Measurements from ENCODE around the gene LRRC74A. TPM values are rescaled to one million over a fixed set of nuclear protein-coding genes. Genes with fewer than 3 reads are reported as not detected.

Gene LRRC74A
- total and polyA plus RNA-seq, 8 donors, result 0.07 TPM; not detected in 7

DNA sequence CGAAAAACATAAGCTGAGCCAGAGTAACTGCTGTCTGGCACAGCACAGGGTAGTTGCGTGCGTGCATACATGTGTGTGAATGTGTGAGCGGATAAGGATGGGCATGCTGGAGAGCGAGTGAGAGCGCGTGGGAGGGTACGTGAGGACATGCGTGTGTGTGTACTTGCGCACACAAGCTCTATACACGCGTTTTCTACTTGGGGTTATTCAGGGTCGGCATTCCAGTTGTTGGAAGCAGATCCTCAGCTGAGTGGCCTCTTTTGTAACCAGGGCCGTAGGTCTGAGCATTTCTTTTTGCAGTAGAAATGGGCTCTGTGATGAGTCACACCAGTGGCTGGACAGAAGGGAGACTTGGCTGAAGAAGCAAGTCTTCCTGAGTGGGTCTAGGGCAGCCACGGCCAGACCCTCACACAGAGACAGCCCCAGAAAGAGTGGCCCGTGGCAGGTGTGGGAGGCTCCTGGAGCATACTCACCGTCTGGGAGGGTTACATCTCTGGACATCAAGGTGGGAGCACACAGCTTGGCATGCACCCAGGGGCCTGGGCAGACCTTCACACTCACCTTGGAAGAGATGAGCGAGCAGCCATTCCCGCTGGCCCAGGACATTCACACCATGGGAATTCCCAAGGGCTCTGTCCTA is 78.0 kb downstream of the LRRC74A start:
- H3K9me3 ChIP-seq, result no peaks in the 10 kb centered on the region
- no peaks in the 10 kb centered on the region for H3K4me1 ChIP-seq
- intact Hi-C loops (cut with DNase I), result no loop called here
- FAIRE-seq (no peak), ATAC-seq (peak in 3 of 4 donors; percentile 36 to 57 (median 54)), DNase-seq (no peak)
- TF ChIP-seq, protein P1, sequence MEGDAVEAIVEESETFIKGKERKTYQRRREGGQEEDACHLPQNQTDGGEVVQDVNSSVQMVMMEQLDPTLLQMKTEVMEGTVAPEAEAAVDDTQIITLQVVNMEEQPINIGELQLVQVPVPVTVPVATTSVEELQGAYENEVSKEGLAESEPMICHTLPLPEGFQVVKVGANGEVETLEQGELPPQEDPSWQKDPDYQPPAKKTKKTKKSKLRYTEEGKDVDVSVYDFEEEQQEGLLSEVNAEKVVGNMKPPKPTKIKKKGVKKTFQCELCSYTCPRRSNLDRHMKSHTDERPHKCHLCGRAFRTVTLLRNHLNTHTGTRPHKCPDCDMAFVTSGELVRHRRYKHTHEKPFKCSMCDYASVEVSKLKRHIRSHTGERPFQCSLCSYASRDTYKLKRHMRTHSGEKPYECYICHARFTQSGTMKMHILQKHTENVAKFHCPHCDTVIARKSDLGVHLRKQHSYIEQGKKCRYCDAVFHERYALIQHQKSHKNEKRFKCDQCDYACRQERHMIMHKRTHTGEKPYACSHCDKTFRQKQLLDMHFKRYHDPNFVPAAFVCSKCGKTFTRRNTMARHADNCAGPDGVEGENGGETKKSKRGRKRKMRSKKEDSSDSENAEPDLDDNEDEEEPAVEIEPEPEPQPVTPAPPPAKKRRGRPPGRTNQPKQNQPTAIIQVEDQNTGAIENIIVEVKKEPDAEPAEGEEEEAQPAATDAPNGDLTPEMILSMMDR (IDR thresholded peaks at IDR 0.05), result no peak
- no peaks in the 10 kb centered on the region for H3K36me3 ChIP-seq
- 80 to 84% methylated on average over 19 of the region's 19 CpGs for WGBS, 2 donors
- no peaks in the 10 kb centered on the region for H3K27me3 ChIP-seq
- H3K4me3 ChIP-seq, result no peak overlapping the region
- no peak overlapping the region for H3K27ac ChIP-seq

DNA sequence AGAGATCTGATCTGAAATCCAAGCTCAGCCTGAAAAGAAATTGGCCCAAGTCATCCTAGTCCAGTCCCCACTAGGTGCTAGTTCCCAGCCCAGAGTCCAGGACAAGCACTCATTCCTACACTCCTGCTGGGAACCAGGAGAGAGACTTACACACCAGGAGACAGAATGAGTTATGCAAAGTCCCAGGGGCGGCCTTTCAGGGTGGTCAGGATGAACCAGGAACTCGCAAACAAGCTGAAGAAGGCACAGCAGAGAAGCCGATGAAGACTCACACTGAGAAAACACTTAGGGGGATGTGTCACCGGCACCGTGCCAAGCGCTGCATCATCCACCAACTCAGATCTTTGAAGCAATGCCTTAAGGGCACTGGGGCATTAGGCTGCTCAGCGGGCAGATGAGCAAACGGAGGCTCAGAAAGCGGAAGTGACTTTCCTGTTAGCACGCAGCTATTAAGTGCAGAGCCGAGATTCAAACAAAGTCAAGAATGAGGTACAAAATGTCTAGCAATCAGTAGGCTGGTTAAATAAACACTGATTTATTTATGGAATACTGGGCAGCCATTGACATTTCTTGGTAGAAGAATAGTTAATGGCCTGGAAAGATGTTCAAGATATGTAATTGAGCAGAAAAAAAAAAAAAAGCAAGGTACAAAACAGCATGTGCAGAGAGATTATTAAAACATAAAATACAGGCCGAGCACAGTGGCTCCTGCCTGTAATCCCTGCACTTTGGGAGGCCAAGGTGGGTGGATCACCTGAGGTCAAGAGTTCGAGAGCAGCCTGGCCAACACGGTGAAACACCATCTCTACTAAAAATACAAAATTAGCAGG is 78.7 kb downstream of the LRRC74A start:
- FAIRE-seq, result no peak
- Histone ChIP-seq H3K27ac (no peak overlapping the region), H3K27me3 (no peaks in the 10 kb centered on the region), H3K4me3 (no peak overlapping the region), H3K4me1 (no peaks in the 10 kb centered on the region), H3K36me3 (no peaks in the 10 kb centered on the region), H3K9me3 (no peaks in the 10 kb centered on the region)
- intact Hi-C loops (cut with DNase I), result no loop called here
- DNase-seq, result peak in 1 of 6 donors; percentile 24
- ATAC-seq, result peak in 3 of 4 donors; percentile 70 to 82 (median 80)
- TF ChIP-seq, protein P1 (IDR thresholded peaks at IDR 0.05), result no peak
- WGBS, 2 donors, result 68 to 74% methylated on average over 14 of the region's 14 CpGs

GRCh38 chr14:76908834-76909233 is 82.6 kb downstream of the LRRC74A start:
- Histone ChIP-seq H3K4me3 (no peak overlapping the region), H3K27ac (no peak overlapping the region), H3K27me3 (no peaks in the 10 kb centered on the region), H3K4me1 (peaks cover 5 to 6% (median 5%) of the 10 kb centered on the region in 3 donors), H3K9me3 (no peaks in the 10 kb centered on the region), H3K36me3 (no peaks in the 10 kb centered on the region)
- TF ChIP-seq, protein P1 (IDR thresholded peaks at IDR 0.05), result no peak
- ATAC-seq (peak in 2 of 4 donors; percentile 17 to 34), DNase-seq (peak in 1 of 6 donors; percentile 47), FAIRE-seq (no peak)
- intact Hi-C loops (cut with DNase I), result no loop called here
- WGBS, 2 donors, result 82 to 90% methylated on average over 3 of the region's 3 CpGs

DNA sequence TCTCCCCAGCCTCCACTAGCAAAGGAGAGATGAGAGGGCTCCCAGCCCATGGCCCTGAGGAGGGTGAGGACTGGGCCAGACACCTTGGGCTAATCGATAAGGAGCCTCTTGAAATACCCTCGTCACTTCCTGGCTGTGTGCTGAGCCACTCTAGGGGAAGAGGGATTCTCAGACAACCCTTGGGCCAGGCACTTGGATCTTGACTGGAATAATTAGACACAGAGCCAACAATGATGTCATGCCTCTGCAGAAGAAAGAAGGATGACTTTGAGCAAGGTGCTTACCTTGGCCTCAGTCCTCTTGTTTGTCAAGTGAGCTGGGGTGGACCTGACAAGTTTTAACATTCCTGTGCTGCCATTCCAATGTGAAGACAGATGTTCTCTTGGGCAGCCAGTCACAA is 83.1 kb downstream of the LRRC74A start:
- peaks cover 5 to 6% (median 5%) of the 10 kb centered on the region in 3 donors for H3K4me1 ChIP-seq
- no peaks in the 10 kb centered on the region for H3K27me3 ChIP-seq
- no peaks in the 10 kb centered on the region for H3K9me3 ChIP-seq
- ATAC-seq (no peak), DNase-seq (no peak), FAIRE-seq (no peak)
- H3K4me3 ChIP-seq, result no peak overlapping the region
- intact Hi-C loops (cut with DNase I), result no loop called here
- WGBS, 2 donors, result 76 to 85% methylated on average over 2 of the region's 2 CpGs
- H3K27ac ChIP-seq, result no peak overlapping the region
- TF ChIP-seq, protein P1 (IDR thresholded peaks at IDR 0.05), result no peak
- no peaks in the 10 kb centered on the region for H3K36me3 ChIP-seq

Measured in pancreas (tissue), 10 donors.